Hematopoietic multipotent progenitor cell treated with erythropoietin and hydrocortisone succinate and interleukin-3 and kit ligand, for 8 days (in vitro differentiated cells): Measurements from ENCODE around the gene USP54.
"Not testable (repeated sequence)": the region's sequence is repeated elsewhere in the genome, so short reads cannot be mapped to it uniquely, and the experiment has no call there.

ENCODE experiments used
- DNase-seq: peaks from one replicate; pipeline ENCODE4 v3.0.0-alpha.2; 2015

USP54 gene, protein sequence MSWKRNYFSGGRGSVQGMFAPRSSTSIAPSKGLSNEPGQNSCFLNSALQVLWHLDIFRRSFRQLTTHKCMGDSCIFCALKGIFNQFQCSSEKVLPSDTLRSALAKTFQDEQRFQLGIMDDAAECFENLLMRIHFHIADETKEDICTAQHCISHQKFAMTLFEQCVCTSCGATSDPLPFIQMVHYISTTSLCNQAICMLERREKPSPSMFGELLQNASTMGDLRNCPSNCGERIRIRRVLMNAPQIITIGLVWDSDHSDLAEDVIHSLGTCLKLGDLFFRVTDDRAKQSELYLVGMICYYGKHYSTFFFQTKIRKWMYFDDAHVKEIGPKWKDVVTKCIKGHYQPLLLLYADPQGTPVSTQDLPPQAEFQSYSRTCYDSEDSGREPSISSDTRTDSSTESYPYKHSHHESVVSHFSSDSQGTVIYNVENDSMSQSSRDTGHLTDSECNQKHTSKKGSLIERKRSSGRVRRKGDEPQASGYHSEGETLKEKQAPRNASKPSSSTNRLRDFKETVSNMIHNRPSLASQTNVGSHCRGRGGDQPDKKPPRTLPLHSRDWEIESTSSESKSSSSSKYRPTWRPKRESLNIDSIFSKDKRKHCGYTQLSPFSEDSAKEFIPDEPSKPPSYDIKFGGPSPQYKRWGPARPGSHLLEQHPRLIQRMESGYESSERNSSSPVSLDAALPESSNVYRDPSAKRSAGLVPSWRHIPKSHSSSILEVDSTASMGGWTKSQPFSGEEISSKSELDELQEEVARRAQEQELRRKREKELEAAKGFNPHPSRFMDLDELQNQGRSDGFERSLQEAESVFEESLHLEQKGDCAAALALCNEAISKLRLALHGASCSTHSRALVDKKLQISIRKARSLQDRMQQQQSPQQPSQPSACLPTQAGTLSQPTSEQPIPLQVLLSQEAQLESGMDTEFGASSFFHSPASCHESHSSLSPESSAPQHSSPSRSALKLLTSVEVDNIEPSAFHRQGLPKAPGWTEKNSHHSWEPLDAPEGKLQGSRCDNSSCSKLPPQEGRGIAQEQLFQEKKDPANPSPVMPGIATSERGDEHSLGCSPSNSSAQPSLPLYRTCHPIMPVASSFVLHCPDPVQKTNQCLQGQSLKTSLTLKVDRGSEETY (N-terminal part only)

DNA sequence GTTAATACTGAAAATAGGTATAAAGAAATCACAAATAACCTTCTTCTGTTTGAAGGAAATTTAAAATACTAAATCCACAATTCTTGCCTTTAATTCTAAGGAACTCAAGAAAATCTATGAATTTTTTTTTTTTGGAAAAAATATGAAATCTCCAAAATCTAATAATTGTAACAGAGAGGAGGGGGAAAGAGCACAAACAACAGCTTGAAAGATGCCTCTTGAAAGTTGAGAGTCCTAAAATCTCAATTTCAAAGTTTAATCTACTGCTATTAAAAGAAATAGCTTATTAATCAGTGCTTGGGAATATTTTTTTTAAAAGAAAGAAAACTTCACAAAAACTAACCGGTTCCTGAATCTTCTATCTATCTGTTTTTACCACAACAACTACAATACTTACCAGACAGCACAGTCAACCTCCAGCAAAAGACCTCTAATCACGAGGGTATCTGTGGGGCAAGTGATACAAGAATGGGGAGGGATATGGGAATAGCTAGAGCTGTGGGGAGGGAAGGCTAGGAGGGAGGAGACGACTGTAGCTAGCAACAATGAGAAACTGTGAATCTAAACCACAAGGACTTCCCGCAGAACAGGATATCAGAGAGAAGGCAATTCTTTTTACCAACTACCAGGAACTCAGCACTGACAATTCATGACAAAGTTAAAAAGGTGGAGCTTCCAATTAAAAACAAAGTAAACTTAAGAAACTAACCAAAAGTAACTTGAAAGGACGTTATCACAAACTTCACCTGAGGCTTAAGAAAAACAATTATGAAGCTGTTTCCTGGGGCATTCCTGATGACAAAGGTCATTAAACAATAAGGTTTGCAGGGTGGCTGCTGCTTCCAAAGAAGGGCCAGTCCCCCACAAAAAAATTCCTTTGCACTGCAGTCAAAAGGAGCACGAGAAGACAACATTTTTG lies at the start of gene USP54:
USP54 (minus strand) TSS at position 462 of the 919 bp plus-strand sequence. CDS start 15,684 bp downstream, outside the sequence.
- DNase-seq, result peak; percentile 44

DNA sequence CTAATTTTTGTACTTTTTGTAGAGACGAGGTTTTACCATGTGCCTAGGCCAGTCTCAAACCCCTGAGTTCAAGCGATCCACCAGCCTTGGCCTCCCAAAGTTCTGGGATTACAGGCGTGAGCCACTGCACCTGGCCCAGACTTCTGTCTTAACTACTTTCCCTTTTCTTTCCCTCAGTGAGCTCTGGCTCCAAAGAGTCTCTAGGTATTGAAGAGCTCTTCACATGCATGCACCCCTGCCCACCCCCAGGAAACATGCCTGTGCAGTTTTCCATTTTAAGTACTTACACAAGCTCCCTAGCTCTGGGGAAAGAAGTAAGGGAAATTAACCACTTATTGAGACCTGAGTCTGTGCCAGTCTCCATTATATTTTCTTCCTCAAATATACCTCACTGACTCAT lies 48.1 kb upstream of the USP54 start:
- DNase-seq, result no peak

DNA sequence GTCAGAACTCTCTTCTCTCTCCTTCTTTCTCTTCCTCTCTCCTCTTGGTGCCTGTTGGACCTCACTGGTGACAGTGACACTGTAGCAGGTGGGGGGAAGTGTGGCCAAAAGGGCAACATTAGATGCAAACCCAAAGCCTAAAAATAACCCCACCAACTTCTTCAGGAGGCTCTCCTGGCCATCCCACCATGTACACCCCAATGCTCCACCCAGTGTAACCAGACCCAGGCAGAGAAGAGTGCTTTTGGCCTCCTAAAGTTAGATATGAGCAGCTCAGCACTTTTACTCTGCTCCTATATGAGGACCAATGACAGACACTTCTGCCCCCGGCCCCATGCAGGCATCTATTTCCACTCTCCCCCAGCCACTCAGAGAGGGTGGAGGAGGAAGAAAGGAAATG lies 44.6 kb upstream of the USP54 start:
- DNase-seq, result no peak

DNA sequence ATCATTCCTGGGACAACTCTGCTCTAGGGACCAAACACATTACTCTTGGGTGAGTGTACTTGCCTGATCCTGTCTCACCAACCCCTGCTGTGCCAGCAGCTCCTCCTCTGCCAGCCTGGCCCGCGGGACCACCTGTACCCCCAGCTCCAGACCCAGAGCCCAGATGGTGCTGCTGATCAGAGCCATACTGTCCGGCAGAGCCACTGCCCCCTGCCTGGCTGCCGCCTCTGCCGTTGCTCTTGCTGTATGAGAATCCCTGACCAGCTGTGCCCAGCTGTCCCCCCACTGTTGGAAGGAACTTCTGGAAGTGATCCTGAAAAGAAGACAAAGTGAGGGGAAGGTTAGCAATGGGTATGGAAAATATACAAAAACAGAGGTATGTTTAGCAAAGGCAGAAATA lies 43.3 kb upstream of the USP54 start:
- DNase-seq, result no peak

DNA sequence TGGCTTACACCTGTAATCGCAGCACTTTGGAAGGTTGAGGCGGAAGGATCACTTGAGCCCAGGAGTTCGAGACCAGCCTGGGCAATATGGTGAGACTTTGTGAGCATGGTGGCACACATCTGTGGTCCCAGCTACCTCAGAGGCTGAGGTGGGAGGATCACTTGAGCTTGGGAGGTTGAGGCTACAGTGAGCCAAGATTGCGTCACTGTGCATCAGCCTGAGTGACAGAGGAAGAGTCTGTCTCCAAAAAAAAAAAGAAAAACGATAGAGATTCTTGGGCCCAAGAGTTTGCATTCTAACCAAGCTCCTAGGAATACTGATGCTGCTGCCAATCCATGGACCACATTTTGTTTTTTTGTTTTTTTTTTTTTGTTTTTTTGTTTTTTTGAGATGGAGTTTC lies 38.0 kb upstream of the USP54 start:
- DNase-seq, result no peak

DNA sequence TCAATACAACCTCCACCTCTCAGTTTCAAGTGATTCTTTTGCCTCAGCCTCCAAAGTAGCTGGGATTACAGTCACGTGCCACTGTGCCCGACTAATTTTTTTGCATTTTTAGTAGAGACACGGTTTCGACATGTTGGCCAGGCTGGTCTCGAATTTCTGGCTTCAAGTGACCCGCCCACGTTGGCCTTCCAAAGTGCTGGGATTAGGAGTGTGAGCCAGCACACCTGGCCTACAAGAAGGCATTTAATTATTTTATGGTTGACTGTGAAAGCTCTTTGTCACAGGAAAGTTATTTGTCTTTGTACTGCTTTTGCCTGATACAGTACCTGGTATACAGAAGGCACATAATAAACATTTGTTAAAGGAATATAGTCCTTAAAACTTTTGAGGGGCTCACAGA lies 37.3 kb upstream of the USP54 start:
- no peak for DNase-seq

DNA sequence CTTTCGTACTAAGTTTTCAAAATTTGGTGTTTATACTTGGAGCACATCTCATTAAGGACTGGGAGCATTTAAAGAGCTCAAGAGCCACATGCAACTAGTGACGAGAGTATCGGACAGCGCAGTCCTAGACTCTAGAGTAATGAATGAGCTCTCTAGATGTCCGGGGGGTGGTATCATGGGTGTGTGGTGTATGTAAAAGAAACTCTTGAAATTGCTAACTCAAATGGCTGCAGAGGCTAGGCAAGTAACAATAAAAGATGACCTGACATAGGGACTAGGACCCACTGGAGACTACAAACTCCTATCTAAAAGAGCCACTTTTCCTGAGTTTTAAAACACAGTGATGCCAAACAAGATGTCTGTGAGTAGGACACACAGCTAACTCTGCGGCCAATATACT lies 36.2 kb upstream of the USP54 start:
- DNase-seq, result no peak

DNA sequence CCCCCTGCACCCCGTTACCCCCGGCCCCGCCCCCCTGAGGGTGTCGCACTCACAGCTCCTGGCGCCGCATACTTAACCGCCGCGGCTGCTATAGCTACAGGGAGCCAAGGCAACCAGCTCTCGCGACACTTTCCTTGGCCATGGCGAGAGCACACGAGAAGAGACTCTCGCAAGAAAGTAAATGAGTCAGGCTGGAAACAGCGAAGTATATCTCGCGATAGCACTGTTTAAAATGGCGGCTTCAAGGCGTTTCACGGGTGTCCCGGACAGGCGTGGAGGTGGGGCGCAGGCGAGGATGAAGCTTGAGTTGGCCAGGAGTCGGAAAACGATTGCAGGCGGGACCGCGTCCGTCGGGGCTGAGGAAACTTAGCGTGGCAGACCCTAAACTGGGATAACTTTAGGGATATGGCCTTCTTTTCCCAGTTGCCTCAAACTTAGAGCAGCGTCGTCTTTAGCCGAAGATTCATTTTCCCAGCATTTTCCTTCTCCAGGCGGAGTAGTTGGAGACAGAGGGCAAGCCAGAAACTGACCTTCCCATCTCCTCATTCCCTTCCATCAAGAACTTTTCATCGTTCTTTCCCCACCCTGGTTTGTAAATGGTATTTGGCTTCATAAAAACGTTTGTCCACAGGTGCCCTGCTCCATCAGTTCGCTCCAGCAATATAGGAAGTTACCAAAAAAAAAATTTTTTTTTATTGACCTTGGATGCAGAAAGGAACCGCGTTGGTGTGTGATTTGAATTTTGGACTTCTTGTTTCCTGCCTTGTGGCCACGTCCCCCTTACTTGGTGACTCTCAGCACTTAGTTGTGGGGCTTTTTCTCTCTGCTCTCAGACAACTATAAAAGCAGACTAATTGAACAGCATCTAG lies 35.0 kb upstream of the USP54 start:
- peak; percentile 98 for DNase-seq

DNA sequence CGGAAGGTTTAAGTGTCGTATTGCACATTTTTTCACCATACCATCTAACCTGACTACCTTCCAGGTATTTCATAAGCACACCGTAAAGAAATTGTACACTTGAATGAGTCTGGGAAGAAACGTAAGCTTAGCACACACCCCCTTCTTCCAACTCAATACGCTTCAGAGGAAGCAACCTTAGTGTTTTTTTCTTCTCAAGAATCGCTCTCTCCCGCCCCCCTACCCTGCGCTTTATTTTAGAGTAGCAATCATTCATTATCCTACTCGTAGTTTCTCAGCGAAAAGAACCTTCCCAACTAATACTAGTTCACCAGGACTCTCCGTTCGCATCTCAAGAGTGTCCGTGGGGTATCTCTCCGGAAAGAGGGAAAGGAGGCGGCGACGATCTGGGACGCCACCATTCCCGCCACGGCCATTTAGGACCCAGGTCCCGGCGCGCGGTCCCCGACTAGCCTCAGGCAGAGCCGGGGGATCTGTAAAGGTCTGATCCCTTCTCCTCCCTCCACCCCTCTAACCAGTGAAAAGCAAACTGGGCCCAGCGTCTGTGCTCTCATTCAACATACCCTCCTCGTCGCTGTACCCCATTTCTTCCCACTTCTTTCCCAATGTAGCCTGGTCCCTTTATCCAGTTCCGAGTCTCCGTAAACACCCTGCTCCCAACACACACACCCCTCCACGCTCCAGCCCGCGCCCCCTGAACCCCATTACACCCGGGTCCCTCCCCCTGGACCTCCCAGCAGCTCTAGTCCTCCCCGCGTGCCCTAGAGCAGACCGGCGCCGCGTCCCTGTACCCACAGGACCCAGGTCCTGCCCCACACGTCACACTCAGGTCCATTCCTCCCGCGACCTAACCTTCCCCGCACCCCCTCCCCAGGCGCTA lies 34.1 kb upstream of the USP54 start:
- DNase-seq, result peak; percentile 38

DNA sequence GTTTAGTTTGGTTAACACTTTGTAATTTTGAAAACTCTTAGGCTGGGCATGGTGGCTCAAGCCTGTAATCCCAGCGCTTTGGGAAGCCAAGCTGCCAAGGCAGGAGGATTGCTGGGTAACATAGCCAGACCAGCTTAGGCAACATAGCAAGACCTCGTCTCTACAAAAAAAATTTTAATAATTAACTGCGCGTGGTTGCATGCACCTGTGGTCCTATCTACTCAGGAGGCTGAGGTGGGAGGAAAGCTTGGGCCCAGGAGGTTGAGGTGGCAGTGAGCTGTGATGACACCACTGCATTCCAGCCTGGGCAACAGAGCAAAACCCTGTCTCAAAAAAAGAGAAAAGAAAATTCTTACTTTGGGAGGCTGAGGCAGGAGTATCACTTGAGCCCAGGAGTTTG lies 31.9 kb upstream of the USP54 start:
- DNase-seq, result no peak

DNA sequence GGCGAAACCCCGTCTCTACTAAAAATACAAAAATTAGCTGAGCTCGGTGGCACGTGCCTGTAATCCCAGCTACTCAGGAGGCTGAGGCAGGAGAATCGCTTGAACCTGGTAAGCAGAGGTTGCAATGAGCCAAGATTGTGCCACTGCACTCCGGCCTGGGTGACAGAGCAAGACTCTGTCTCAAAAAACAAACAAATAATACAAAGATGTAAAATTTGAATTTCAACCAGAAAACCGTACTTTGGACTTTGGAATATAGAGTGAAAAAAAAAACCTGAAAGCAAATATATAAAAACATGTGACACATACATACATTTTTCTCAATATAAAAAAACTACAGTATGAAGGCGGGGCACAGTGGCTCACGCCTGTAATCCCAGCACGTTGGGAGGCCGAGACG lies 29.8 kb upstream of the USP54 start:
- DNase-seq, result not testable (repeated sequence)

DNA sequence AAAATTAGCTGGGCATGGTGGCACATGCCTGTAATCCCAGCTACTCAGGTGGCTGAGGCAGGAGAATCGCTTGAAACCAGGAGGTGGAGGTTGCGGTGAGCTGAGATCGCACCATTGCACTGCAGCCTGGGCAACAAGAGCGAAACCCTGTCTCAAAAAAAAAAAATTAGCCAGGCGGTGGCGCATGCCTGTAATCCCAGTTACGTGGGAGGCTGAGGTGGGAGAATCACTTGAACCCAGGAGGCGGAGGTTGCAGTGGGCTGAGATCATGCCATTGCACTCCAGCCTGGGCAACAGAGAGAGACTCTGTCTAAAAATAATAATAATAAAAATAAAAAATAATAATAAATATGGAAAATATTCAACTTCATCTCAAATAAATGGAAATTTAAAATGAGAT lies 26.0 kb upstream of the USP54 start:
- DNase-seq, result not testable (repeated sequence)

DNA sequence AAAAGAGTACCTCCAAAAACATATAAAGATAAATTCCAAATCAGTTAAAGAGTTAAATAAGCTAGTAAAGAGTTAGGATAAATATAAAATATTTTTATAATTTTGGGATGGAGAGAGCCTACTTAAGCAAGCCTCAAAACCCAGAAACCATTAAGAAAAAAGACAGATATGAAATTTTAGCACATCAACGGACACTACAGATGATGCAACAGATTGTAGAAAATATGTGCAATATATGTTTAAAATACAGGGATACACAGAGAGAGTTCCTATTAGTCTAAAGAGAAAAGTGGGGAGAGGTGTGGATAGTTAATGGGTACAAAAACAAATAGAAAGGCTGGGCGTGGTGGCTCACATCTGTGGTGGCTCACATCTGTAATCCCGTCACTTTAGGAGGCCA lies 23.6 kb upstream of the USP54 start:
- DNase-seq, result no peak

DNA sequence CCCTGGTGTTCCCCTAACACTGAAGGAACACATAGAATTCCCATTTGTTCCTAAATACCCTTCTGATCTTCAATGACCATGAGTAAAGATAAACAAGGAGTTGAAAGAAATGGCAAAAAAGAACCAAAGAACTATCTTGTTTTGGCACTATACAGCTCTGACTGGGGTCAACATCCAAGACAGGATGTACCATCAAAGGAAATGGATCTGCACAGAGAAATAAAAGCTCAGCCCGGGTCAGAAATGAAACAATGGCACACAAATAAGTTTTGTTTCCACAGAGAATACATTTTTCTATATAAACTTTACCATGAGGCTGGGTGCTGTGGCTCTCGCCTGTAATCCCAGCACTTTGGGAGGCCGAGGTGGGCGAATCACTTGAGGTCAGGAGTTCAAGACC lies 18.0 kb upstream of the USP54 start:
- DNase-seq, result no peak

DNA sequence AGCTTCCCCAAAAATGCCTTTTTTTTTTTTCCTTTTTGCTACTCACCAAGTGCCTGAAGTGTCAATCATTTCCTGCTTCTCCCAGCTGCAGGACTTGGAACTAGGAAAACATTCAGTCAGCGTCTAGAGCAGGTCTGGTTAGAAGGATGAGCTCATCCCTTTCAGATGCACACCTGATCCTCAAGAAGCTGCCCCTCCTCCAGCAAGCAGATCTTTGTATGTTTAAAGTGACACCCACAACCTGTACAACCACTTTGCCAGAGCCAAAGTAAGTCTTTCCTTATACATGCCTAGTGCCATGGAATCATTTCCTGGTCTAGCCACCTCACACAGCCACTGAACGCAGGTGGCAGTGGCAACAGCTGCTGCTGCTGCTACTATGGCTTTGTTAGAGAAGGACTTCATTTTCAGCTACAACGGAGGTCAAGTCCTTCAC lies 10.4 kb upstream of the USP54 start:
- DNase-seq, result no peak

DNA sequence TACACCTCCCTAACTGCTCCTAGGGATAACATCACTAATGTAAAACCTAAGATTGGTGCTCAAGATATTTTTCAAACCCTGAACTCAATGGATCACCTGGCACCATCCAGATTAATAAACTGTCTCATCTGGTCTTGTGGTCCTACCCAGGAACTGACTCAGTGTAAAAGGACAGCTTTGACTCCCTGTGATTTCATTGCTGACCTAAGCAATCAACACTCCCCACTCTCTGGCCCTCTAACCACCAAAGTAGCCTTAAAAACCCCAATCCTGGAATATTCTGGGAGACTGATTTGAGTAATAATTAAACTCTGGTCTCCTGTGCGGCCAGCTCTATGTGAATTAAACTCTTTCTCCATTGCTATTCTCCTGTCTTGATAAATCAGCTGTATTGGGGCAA lies 6.2 kb upstream of the USP54 start:
- no peak for DNase-seq

DNA sequence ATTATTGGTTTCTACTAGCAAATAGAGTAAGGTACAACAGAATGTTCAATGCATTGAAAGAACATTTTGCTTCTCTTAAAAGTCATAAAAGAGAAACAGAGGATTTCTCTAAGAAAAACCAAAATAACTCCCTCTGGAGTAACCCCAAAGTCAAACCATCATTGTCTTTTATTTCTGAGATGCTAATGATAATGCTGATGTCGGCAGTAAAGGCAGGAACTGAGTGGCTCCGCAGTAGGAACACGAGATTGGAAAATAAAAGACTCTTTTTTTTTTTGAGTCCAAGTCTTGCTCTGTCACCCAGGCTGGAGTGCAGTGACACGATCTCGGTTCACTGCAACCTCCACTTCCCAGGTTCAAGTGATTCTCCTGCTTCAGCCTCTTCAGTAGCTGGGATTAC lies 2.7 kb upstream of the USP54 start:
- DNase-seq, result no peak

DNA sequence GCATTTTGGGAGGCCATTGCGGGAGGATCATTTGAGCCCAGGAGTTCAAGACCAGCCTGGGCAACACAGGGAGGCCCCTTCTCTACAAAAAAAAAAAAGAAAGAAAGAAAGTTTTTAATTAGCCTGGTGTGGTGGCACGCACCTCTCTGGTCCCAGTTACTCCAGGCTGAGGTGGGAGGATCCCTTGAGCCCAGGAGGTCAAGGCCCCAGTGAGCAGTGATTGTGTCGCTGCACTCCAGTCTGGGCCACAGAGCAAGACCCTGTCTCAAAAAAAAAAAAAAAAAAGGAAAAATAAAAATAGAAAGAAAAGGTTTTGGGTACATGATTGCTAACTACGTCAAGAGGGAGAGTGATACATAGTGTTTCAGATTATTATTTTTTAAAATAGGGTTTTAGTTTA lies 2.0 kb upstream of the USP54 start:
- DNase-seq, result no peak

DNA sequence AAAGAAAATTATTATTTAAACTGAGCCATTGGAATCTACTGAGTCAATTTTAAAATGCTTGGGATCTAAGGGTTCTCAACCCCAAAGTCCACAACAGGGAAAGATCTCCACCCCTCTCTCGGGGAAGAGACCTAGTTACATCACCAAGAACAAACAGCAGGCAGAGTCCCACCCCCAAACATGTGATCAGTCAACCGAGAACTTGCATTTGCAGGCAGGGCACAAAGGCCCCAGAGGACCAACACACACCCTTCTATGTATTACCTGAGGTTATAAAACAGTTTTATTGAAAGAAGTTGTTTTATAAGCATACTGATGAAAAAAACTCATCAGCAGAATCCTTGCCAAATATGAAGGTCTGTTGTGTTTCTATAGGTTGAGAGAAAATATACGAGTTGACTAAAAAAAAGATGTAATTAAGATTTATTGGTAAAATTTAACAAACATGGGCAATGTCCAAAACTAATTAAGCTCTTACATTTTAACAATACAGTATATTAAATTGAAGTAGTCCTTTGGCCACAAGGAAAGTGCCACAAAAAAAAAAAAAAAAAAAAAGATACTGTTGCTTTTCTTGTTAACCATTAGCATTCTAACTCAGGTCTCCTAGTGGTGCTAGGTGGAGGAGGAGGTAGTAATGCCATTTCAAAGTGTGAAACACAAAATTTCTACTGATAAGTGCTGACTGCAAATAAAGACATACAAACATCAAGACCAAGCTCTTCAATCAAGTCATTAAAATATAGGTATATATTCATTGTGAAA lies 975 bp upstream of the USP54 start:
- peak; percentile 36 for DNase-seq
